Rectal smooth muscle tissue (tissue), 1 donor: Measurements from ENCODE around the gene NUP210.

ENCODE experiments used
- H3K27ac ChIP-seq: one replicate; pipeline ENCODE4 v1.7.0; 2013; ENCODE audit warnings: low read depth, low read length, inconsistent platforms
- H3K27me3 ChIP-seq: one replicate; pipeline ENCODE4 v1.7.0; 2013; ENCODE audit warnings: low read length; ENCODE audit not compliant: control insufficient read depth, insufficient read depth
- H3K36me3 ChIP-seq: one replicate; pipeline ENCODE4 v1.7.0; 2013; ENCODE audit warnings: low read length; ENCODE audit not compliant: control insufficient read depth, insufficient read depth
- H3K4me1 ChIP-seq: one replicate; pipeline ENCODE4 v1.7.0; 2013; ENCODE audit warnings: low read length; ENCODE audit not compliant: control insufficient read depth, insufficient read depth
- H3K4me3 ChIP-seq: one replicate; pipeline ENCODE4 v1.7.0; 2013; ENCODE audit warnings: low read length
- H3K9ac ChIP-seq: one replicate; pipeline ENCODE4 v1.7.0; 2013; ENCODE audit warnings: low read length

NUP210 gene

GRCh38 chr3:13272831-13273603 lies 147.1 kb downstream of the NUP210 start:
- Histone ChIP-seq H3K27ac (no peak overlapping the region), H3K27me3 (peaks cover 7% of the 10 kb centered on the region), H3K4me1 (no peaks in the 10 kb centered on the region), H3K9ac (no peak overlapping the region), H3K36me3 (no peaks in the 10 kb centered on the region), H3K4me3 (no peak overlapping the region)

DNA sequence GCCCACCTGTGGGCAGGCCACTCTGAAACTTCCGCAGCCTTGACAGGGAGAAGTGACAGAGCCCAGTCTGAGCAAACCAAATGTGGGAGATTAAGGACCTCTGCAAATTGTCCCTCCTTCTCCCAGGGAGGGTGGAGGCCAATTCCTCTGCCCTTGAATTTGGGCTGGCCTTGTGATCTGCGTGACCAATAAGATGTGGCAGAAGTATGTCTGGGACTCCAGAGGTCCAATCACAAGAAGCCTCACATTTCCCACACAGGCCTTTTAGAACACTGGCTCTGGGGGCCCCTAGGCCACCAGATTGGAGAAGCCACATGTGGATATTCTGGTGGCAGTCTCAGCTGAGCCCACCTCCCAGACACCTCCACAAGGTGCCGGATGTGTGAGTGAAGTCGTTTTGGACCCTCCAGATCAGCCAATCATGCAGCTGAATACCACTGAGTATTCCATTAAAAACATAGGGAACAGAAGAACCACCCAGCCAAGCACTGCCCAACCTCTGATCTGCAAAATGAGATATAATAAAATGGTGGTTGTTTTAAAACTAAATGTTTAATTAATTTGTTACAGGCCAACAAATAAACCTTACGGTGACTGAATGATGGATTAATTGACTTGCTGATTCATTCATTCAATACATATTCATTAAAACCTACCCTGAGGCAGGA lies 150.3 kb downstream of the NUP210 start:
- H3K27me3 ChIP-seq, result peaks cover 7% of the 10 kb centered on the region
- H3K4me1 ChIP-seq, result no peaks in the 10 kb centered on the region
- no peak overlapping the region for H3K9ac ChIP-seq
- no peaks in the 10 kb centered on the region for H3K36me3 ChIP-seq
- no peak overlapping the region for H3K27ac ChIP-seq
- H3K4me3 ChIP-seq, result no peak overlapping the region

- Histone ChIP-seq H3K4me1 (no peaks in the 10 kb centered on the region), H3K9ac (no peak overlapping the region), H3K27me3 (peaks cover 6% of the 10 kb centered on the region), H3K4me3 (no peak overlapping the region), H3K36me3 (no peaks in the 10 kb centered on the region), H3K27ac (no peak overlapping the region)
These were observed 151.1 kb downstream of the NUP210 start for GRCh38 chr3:13268961-13269441.

DNA sequence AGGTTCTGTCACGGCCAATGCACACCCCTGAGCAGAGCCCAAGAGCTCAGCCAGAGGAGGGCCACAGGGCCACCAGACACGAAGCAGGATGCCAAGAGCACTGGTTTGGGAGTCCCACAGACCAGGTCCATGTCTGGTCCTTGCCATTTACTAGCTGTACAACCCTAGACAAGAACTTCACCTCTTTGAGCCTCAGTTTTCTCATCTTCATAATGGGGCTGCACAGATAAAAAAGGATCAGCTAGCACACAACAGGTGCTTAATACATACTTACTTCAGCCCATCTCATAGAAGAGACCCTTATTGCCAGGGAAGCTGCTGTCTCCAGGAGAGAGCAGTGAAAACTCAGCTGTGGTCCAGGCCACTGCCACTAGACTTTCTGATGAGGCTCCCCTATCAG lies 152.0 kb downstream of the NUP210 start:
- Histone ChIP-seq H3K4me1 (no peaks in the 10 kb centered on the region), H3K36me3 (no peaks in the 10 kb centered on the region), H3K27me3 (peaks cover 2% of the 10 kb centered on the region), H3K9ac (no peak overlapping the region), H3K4me3 (no peak overlapping the region), H3K27ac (no peak overlapping the region)

DNA sequence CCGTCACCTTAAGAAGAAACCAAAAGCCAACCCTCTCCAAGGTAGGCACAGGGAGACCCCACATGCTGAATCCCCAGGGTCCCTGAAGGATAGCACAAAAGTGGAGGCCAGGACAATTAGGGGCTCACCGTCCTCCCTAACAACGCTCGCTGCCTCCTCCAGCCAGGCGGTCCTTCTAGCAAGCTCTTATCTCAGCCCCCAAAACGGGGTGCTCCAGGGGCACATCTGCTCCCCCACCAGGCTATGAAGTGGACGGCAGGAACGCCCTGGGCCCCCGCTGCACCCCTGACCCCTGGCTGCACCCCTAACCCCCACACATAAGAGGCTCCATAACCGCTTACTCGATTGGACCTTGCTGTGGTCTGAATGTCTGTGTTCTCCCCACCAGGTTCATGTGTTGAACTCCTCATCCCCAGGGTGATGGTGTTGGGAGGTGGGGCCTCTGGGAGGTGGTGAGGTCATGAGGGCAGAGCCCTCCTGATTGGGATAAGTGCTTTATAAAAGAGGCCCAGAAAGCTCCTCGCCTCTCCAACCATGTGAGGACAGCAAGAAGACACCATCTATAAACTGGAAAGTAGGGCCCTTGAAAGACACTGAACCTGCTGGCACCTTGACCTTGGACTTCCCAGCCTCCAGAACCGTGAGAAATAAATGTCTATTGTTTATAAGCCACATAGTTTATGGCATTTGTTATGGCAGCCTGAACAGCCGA lies 153.3 kb downstream of the NUP210 start:
- Histone ChIP-seq H3K27me3 (no peaks in the 10 kb centered on the region), H3K4me3 (no peak overlapping the region), H3K27ac (no peak overlapping the region), H3K9ac (no peak overlapping the region), H3K4me1 (no peaks in the 10 kb centered on the region), H3K36me3 (no peaks in the 10 kb centered on the region)
